K562 (cell line): ENCODE data around the gene DGAT2. TPM values are rescaled to one million over a fixed set of nuclear protein-coding genes. Genes with fewer than 3 reads are reported as not detected.
A peak's percentile ranks its signal among the peaks of the same experiment; 100 is the strongest.

Experiments used
- ARID1B ChIP-seq: fragments of 450-650 bp; IDR thresholded peaks from 2 replicates; pipeline ENCODE4 v1.6.1; 2016; ENCODE audit warnings: antibody characterized with exemption, mild to moderate bottlenecking, inconsistent platforms
- BACH1 ChIP-seq: fragments of 200-800 bp; sonication (Bioruptor generic); IDR thresholded peaks from 2 replicates; pipeline ENCODE4 v1.6.1; 2016; ENCODE audit warnings: missing genetic modification characterization, missing compliant biosample characterization
- IRF2 ChIP-seq: sonication (generic); formaldehyde crosslinking; IDR thresholded peaks from 2 replicates; pipeline ENCODE4 v1.8.1; 2022; ENCODE audit warnings: mild to moderate bottlenecking, missing genetic modification reagents
- KDM1A ChIP-seq, 2 experiments: fragments of 450-650 bp; IDR thresholded peaks; 2 replicates each; pipeline ENCODE4 v1.6.1; 2016; ENCODE audit warnings: mild to moderate bottlenecking in 2 of 2
- NFATC3 ChIP-seq: fragments of 450-650 bp; IDR thresholded peaks from 2 replicates; pipeline ENCODE4 v1.6.1; 2017; ENCODE audit warnings: mild to moderate bottlenecking
- PCBP2 ChIP-seq: fragments of 200-400 bp; formaldehyde crosslinking; IDR thresholded peaks from 2 replicates; pipeline ENCODE4 v1.6.1; 2018; ENCODE audit warnings: low read length, low read depth, mild to moderate bottlenecking, moderate library complexity; ENCODE audit not compliant: poor library complexity, severe bottlenecking
- PYGO2 ChIP-seq: fragments of 450-650 bp; IDR thresholded peaks from 2 replicates; pipeline ENCODE4 v1.6.1; 2016; ENCODE audit warnings: mild to moderate bottlenecking, missing genetic modification characterization, moderate library complexity, missing compliant biosample characterization
- RAD21 ChIP-seq, 2 experiments: fragments of 250-450 bp in 1 of 2; fragments of 450-650 bp in 1 of 2; sonication (Bioruptor Pico) in 1 of 2; formaldehyde crosslinking in 1 of 2; IDR thresholded peaks in 1 of 2; conservative IDR thresholded peaks in 1 of 2; 2 replicates each; pipeline versions ENCODE4 v1.4.0 to v1.8.0; 2020 to 2022; ENCODE audit warnings: mild to moderate bottlenecking in 2 of 2, moderate library complexity in 1 of 2
- ZFP30 ChIP-seq: fragments of 250-450 bp; sonication (Bioruptor Pico); IDR thresholded peaks from 2 replicates; pipeline ENCODE4 v1.8.0; 2022; ENCODE audit warnings: moderate library complexity, mild to moderate bottlenecking, inconsistent platforms, borderline replicate concordance
- ZNF431 ChIP-seq: sonication (generic); formaldehyde crosslinking; IDR thresholded peaks from 2 replicates; pipeline ENCODE4 v1.8.0; 2022; ENCODE audit warnings: mild to moderate bottlenecking, missing genetic modification reagents
- ZSCAN29 ChIP-seq: fragments of 450-650 bp; IDR thresholded peaks from 2 replicates; pipeline ENCODE4 v1.6.1; 2017
- polyA plus RNA-seq, 8 experiments: library from polyadenylated mRNA; depleted of rRNA in 4 of 8; stranded (reverse) in 5 of 8; unstranded in 3 of 8; fragments of >200 nt; fragmentation: Nextera tagmentation in 2 of 8; fragmentation: Illumina TruSeq in 1 of 8; extraction: Ambion mirVana in 2 of 8; extraction: Trizol in 1 of 8; gene quantifications; 2 replicates each; pipeline versions ENCODE4 v1.2.1 to v1.2.3, GENCODE V29; 2011 to 2014; ENCODE audit warnings: inconsistent platforms in 1 of 8, missing spikeins in 1 of 8
- total RNA-seq, 7 experiments: library from RNA; depleted of rRNA in 6 of 7; stranded (reverse); fragments of >200 nt in 6 of 7; fragmentation: Illumina TruSeq in 2 of 7; extraction: Trizol in 2 of 7; gene quantifications; 2 replicates each; pipeline versions ENCODE4 v1.2.1 to v1.2.3, GENCODE V29; 2011 to 2021; ENCODE audit warnings: low replicate concordance in 1 of 7
- TF ChIP-seq, protein P1 (sequence below): sonication (generic); formaldehyde crosslinking; IDR thresholded peaks from 2 replicates; pipeline ENCODE4 v1.8.1; 2022; ENCODE audit warnings: missing genetic modification reagents
- TF ChIP-seq, protein P2 (sequence below): fragments of 450-650 bp; IDR thresholded peaks from 2 replicates; pipeline ENCODE4 v1.6.1; 2017; ENCODE audit warnings: antibody characterized with exemption
- TF ChIP-seq, protein P3 (sequence below): sonication (generic); formaldehyde crosslinking; IDR thresholded peaks from 2 replicates; pipeline ENCODE4 v1.8.1; 2023; ENCODE audit warnings: missing genetic modification reagents, mild to moderate bottlenecking, borderline replicate concordance
- TF ChIP-seq, protein P4 (sequence below), 3 experiments: fragments of 200-800 bp in 1 of 3; sonication (Bioruptor generic) in 1 of 3; sonication (generic) in 1 of 3; formaldehyde crosslinking in 1 of 3; IDR thresholded peaks; 2 replicates each; pipeline versions ENCODE4 v1.6.1 to v1.8.0; 2016 to 2022; ENCODE audit warnings: mild to moderate bottlenecking in 2 of 3, missing compliant biosample characterization in 2 of 3, missing genetic modification characterization in 2 of 3, missing genetic modification reagents in 1 of 3
- TF ChIP-seq, protein P5 (sequence below), 2 experiments: fragments of 450-650 bp in 1 of 2; sonication (generic) in 1 of 2; formaldehyde crosslinking; conservative IDR thresholded peaks; 2 replicates each; pipeline versions ENCODE4 v1.4.0 to v1.8.1; 2020 to 2022; ENCODE audit warnings: mild to moderate bottlenecking in 1 of 2, missing genetic modification reagents in 1 of 2
- TF ChIP-seq, protein P6 (sequence below): sonication (generic); formaldehyde crosslinking; IDR thresholded peaks from 2 replicates; pipeline ENCODE4 v1.8.0; 2022; ENCODE audit warnings: mild to moderate bottlenecking, missing genetic modification reagents

The DGAT2 gene
- total and polyA plus RNA-seq, 9 of the 15 experiments (the other 6 are each of a cell fraction or from before 2014, with no cell fraction given) = 0.68 to 2.8 (median 1.8) TPM

DNA sequence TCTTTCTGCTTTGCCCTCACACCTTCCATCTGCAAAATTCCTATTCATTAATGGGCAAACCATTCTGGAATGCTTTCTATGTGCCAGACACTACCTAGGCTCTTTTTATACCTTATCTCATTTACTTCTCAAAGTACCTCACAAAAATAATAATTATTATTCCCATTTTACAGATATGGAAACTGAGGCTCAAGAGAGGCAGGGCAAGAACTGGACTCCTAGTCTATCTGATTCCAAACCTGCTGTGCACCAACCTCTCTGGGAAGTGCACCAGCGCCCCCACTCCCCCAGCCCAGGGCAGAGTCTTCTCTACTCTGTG lies 826 bp upstream of the DGAT2 start (continued):
- TF ChIP-seq, protein P1, sequence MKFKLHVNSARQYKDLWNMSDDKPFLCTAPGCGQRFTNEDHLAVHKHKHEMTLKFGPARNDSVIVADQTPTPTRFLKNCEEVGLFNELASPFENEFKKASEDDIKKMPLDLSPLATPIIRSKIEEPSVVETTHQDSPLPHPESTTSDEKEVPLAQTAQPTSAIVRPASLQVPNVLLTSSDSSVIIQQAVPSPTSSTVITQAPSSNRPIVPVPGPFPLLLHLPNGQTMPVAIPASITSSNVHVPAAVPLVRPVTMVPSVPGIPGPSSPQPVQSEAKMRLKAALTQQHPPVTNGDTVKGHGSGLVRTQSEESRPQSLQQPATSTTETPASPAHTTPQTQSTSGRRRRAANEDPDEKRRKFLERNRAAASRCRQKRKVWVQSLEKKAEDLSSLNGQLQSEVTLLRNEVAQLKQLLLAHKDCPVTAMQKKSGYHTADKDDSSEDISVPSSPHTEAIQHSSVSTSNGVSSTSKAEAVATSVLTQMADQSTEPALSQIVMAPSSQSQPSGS (CRISPR knock-in tag) = no peak
- no peak for TF ChIP-seq PYGO2 (tag)
- TF ChIP-seq, protein P2, sequence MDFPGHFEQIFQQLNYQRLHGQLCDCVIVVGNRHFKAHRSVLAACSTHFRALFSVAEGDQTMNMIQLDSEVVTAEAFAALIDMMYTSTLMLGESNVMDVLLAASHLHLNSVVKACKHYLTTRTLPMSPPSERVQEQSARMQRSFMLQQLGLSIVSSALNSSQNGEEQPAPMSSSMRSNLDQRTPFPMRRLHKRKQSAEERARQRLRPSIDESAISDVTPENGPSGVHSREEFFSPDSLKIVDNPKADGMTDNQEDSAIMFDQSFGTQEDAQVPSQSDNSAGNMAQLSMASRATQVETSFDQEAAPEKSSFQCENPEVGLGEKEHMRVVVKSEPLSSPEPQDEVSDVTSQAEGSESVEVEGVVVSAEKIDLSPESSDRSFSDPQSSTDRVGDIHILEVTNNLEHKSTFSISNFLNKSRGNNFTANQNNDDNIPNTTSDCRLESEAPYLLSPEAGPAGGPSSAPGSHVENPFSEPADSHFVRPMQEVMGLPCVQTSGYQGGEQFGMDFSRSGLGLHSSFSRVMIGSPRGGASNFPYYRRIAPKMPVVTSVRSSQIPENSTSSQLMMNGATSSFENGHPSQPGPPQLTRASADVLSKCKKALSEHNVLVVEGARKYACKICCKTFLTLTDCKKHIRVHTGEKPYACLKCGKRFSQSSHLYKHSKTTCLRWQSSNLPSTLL = no peak
- TF ChIP-seq, protein P3, sequence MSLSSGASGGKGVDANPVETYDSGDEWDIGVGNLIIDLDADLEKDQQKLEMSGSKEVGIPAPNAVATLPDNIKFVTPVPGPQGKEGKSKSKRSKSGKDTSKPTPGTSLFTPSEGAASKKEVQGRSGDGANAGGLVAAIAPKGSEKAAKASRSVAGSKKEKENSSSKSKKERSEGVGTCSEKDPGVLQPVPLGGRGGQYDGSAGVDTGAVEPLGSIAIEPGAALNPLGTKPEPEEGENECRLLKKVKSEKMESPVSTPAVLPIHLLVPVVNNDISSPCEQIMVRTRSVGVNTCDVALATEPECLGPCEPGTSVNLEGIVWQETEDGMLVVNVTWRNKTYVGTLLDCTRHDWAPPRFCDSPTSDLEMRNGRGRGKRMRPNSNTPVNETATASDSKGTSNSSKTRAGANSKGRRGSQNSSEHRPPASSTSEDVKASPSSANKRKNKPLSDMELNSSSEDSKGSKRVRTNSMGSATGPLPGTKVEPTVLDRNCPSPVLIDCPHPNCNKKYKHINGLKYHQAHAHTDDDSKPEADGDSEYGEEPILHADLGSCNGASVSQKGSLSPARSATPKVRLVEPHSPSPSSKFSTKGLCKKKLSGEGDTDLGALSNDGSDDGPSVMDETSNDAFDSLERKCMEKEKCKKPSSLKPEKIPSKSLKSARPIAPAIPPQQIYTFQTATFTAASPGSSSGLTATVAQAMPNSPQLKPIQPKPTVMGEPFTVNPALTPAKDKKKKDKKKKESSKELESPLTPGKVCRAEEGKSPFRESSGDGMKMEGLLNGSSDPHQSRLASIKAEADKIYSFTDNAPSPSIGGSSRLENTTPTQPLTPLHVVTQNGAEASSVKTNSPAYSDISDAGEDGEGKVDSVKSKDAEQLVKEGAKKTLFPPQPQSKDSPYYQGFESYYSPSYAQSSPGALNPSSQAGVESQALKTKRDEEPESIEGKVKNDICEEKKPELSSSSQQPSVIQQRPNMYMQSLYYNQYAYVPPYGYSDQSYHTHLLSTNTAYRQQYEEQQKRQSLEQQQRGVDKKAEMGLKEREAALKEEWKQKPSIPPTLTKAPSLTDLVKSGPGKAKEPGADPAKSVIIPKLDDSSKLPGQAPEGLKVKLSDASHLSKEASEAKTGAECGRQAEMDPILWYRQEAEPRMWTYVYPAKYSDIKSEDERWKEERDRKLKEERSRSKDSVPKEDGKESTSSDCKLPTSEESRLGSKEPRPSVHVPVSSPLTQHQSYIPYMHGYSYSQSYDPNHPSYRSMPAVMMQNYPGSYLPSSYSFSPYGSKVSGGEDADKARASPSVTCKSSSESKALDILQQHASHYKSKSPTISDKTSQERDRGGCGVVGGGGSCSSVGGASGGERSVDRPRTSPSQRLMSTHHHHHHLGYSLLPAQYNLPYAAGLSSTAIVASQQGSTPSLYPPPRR = no peak
- no peak for TF ChIP-seq IRF2 (CRISPR knock-in tag)
- no peak for TF ChIP-seq ZNF431 (CRISPR knock-in tag)
- TF ChIP-seq PCBP2 = no peak
- TF ChIP-seq, protein P4, sequence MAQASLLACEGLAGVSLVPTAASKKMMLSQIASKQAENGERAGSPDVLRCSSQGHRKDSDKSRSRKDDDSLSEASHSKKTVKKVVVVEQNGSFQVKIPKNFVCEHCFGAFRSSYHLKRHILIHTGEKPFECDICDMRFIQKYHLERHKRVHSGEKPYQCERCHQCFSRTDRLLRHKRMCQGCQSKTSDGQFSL (CRISPR knock-in tag; IDR thresholded peaks at IDR 0.05) = no peak
- TF ChIP-seq, protein P4 (tag; IDR thresholded peaks at IDR 0.05) = no peak
- TF ChIP-seq, protein P5, sequence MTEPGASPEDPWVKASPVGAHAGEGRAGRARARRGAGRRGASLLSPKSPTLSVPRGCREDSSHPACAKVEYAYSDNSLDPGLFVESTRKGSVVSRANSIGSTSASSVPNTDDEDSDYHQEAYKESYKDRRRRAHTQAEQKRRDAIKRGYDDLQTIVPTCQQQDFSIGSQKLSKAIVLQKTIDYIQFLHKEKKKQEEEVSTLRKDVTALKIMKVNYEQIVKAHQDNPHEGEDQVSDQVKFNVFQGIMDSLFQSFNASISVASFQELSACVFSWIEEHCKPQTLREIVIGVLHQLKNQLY (CRISPR knock-in tag; conservative IDR thresholded peaks at IDR 0.05) = no peak
- TF ChIP-seq BACH1 (tag) = no peak
- TF ChIP-seq RAD21 (CRISPR knock-in tag; conservative IDR thresholded peaks at IDR 0.05 in 1 of 2, IDR thresholded peaks at IDR 0.05 in 1 of 2) = peak in 1 of 2 experiments; percentile 32; a peak in 2 of 4 replicates
- no peak for TF ChIP-seq NFATC3
- no peak for TF ChIP-seq ZFP30 (CRISPR knock-in tag)
- TF ChIP-seq, protein P6, sequence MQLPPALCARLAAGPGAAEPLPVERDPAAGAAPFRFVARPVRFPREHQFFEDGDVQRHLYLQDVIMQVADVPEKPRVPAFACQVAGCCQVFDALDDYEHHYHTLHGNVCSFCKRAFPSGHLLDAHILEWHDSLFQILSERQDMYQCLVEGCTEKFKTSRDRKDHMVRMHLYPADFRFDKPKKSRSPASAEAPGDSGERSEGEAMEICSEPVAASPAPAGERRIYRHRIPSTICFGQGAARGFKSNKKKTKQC (CRISPR knock-in tag) = no peak
- TF ChIP-seq ZSCAN29 = no peak
- no peak for TF ChIP-seq ARID1B
- TF ChIP-seq KDM1A (IDR thresholded peaks at IDR 0.05) = peak; percentile 83 to 93
